SK-N-SH treated with all-trans-retinoic acid at 6 μM for 48 hours (cell line): ENCODE measurements around the gene DMD.
A peak's percentile ranks its signal among the peaks of the same experiment; 100 is the strongest.

Experiments used
- ATAC-seq: fragments of 200-7000 bp; cut with Tn5 transposase; 3 replicates; pipeline ENCODE4 v1.9.1; 2020; ENCODE audit warnings: mild to moderate bottlenecking, moderate library complexity
- GLIS3 ChIP-seq: fragments of 250-450 bp; sonication (Bioruptor Pico); IDR thresholded peaks from 2 replicates; pipeline ENCODE4 v1.5.0; 2020; ENCODE audit warnings: mild to moderate bottlenecking, moderate library complexity
- ISL1 ChIP-seq: fragments of 250-450 bp; sonication (Bioruptor Pico); IDR thresholded peaks from 2 replicates; pipeline ENCODE4 v2.1.2; 2022; ENCODE audit warnings: mild to moderate bottlenecking, moderate library complexity
- OSR1 ChIP-seq: fragments of 250-450 bp; sonication (Bioruptor Pico); IDR thresholded peaks from 2 replicates; pipeline ENCODE4 v1.8.0; 2022; ENCODE audit warnings: moderate library complexity, mild to moderate bottlenecking, inconsistent platforms
- PPARA ChIP-seq: fragments of 250-450 bp; sonication (Bioruptor Pico); IDR thresholded peaks from 2 replicates; pipeline ENCODE4 v1.5.0; 2020; ENCODE audit warnings: mild to moderate bottlenecking, borderline replicate concordance
- RARB ChIP-seq: fragments of 250-450 bp; sonication (Bioruptor Pico); IDR thresholded peaks from 2 replicates; pipeline ENCODE4 v1.8.0; 2021; ENCODE audit warnings: mild to moderate bottlenecking, moderate library complexity
- SNAI2 ChIP-seq: fragments of 250-450 bp; sonication (Bioruptor Pico); IDR thresholded peaks from 2 replicates; pipeline ENCODE4 v1.5.0; 2020; ENCODE audit warnings: mild to moderate bottlenecking, moderate library complexity
- TCF4 ChIP-seq: fragments of 250-450 bp; sonication (Bioruptor Pico); IDR thresholded peaks from 2 replicates; pipeline ENCODE4 v1.8.0; 2021; ENCODE audit warnings: mild to moderate bottlenecking, moderate library complexity, borderline replicate concordance
- TSHZ2 ChIP-seq: fragments of 250-450 bp; sonication (Bioruptor Pico); IDR thresholded peaks from 2 replicates; pipeline ENCODE4 v1.5.0; 2020; ENCODE audit warnings: mild to moderate bottlenecking, moderate library complexity
- ZC3H10 ChIP-seq: fragments of 250-450 bp; sonication (Bioruptor Pico); IDR thresholded peaks from 2 replicates; pipeline ENCODE4 v1.5.1; 2021; ENCODE audit warnings: mild to moderate bottlenecking, moderate library complexity
- ZFP3 ChIP-seq: fragments of 250-450 bp; sonication (Bioruptor Pico); IDR thresholded peaks from 2 replicates; pipeline ENCODE4 v1.5.0; 2020; ENCODE audit warnings: mild to moderate bottlenecking, moderate library complexity
- ZFP30 ChIP-seq: fragments of 450-650 bp; formaldehyde crosslinking; IDR thresholded peaks from 2 replicates; pipeline ENCODE4 v1.5.0; 2022; ENCODE audit warnings: mild to moderate bottlenecking, moderate library complexity
- ZNF70 ChIP-seq: fragments of 450-650 bp; formaldehyde crosslinking; IDR thresholded peaks from 2 replicates; pipeline ENCODE4 v1.5.0; 2020; ENCODE audit warnings: mild to moderate bottlenecking, moderate library complexity
- ZNF8 ChIP-seq: fragments of 450-650 bp; formaldehyde crosslinking; IDR thresholded peaks from 2 replicates; pipeline ENCODE4 v1.5.0; 2020; ENCODE audit warnings: mild to moderate bottlenecking, moderate library complexity
- TF ChIP-seq, protein P1 (sequence below): fragments of 250-450 bp; sonication (Bioruptor Pico); IDR thresholded peaks from 2 replicates; pipeline ENCODE4 v1.5.1; 2021; ENCODE audit warnings: mild to moderate bottlenecking, moderate library complexity
- TF ChIP-seq, protein P2 (sequence below): fragments of 250-450 bp; sonication (Bioruptor Pico); IDR thresholded peaks from 2 replicates; pipeline ENCODE4 v1.8.0; 2021; ENCODE audit warnings: low read depth, mild to moderate bottlenecking, moderate library complexity, borderline replicate concordance

The DMD gene

DNA sequence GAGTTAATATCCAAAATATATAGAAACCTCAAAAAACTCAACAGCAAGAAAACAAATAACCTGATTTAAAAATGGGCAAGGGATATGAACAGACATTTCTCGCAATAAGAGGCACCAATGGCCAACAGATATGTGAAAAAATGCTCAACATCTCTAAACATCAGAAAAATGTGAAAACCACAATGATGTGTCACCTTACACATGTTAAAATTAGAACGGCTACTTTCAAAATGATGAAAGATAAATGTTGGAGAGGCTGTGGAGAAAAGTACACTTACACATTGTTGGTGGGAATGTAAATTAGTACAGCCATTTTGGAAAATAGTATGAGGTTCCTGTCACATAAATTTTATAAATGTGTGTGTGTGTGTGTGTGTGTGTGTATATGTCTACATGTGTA lies 731.3 kb downstream of the DMD start:
- TF ChIP-seq, protein P1, sequence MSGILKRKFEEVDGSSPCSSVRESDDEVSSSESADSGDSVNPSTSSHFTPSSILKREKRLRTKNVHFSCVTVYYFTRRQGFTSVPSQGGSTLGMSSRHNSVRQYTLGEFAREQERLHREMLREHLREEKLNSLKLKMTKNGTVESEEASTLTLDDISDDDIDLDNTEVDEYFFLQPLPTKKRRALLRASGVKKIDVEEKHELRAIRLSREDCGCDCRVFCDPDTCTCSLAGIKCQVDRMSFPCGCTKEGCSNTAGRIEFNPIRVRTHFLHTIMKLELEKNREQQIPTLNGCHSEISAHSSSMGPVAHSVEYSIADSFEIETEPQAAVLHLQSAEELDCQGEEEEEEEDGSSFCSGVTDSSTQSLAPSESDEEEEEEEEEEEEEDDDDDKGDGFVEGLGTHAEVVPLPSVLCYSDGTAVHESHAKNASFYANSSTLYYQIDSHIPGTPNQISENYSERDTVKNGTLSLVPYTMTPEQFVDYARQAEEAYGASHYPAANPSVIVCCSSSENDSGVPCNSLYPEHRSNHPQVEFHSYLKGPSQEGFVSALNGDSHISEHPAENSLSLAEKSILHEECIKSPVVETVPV, result no peak
- ATAC-seq, result no peak

GRCh38 chrX:32472364-32472763 lies 739.0 kb downstream of the DMD start:
- ATAC-seq, result no peak
- TF ChIP-seq ZFP30 (CRISPR knock-in tag), result no peak
- peak; percentile 89; the same call in 1 of the 2 replicates for TF ChIP-seq TCF4 (CRISPR knock-in tag)
- TF ChIP-seq, all 23 proteins: peak for 1

GRCh38 chrX:32455704-32456103 lies 755.6 kb downstream of the DMD start:
- TF ChIP-seq RARB (CRISPR knock-in tag), result no peak
- TF ChIP-seq, all 23 proteins: peak for 0
- no peak for ATAC-seq

DNA sequence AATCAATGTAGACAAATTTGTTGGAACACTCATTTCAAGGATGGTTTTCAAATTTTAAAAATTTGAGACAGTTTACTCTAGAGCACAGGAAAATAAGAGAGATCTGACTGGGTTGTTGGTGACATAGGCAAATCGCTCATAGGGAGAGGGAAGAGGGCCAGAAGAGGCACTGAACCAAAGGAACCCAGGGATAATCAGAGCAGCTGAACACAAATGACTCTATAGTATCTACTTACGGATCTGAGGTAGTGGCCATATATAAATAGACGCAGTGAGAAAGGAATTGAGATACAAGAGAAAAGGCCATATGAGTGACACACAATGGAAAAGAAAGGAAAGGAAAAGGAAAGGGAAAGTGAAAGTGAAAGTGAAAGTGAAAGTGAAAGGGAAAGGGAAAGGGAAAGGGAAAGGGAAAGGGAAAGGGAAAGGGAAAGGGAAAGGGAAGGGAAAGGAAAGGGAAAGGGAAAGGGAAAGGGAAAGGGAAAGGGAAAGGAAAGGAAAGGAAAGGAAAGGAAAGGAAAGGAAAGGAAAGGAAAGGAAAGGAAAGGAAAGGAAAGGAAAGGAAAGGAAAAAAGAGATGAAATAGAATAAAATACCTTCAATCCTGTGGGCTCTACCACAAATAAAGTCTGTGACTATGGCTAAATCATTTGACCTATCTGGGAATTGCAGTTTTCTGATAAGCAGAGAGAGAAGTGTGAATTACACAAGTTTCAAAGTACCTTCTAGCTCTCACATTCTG lies 759.2 kb downstream of the DMD start:
- no peak for TF ChIP-seq ZNF8 (CRISPR knock-in tag)
- TF ChIP-seq TSHZ2, result no peak
- no peak for TF ChIP-seq SNAI2
- TF ChIP-seq GLIS3 (CRISPR knock-in tag), result no peak
- TF ChIP-seq, protein P2, sequence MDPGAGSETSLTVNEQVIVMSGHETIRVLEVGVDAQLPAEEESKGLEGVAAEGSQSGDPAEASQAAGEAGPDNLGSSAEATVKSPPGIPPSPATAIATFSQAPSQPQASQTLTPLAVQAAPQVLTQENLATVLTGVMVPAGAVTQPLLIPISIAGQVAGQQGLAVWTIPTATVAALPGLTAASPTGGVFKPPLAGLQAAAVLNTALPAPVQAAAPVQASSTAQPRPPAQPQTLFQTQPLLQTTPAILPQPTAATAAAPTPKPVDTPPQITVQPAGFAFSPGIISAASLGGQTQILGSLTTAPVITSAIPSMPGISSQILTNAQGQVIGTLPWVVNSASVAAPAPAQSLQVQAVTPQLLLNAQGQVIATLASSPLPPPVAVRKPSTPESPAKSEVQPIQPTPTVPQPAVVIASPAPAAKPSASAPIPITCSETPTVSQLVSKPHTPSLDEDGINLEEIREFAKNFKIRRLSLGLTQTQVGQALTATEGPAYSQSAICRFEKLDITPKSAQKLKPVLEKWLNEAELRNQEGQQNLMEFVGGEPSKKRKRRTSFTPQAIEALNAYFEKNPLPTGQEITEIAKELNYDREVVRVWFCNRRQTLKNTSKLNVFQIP (CRISPR knock-in tag), result no peak
- TF ChIP-seq PPARA (CRISPR knock-in tag), result no peak
- no peak for TF ChIP-seq RARB (CRISPR knock-in tag)
- TF ChIP-seq, protein P1, result no peak
- TF ChIP-seq ZFP30 (CRISPR knock-in tag), result no peak
- no peak for TF ChIP-seq ZFP3 (CRISPR knock-in tag)
- ATAC-seq, result no peak

GRCh38 chrX:32448945-32449344 lies 762.4 kb downstream of the DMD start:
- TF ChIP-seq, protein P2 (CRISPR knock-in tag), result no peak
- TF ChIP-seq PPARA (CRISPR knock-in tag), result no peak
- no peak for TF ChIP-seq ISL1 (CRISPR knock-in tag)
- TF ChIP-seq TSHZ2, result no peak
- no peak for TF ChIP-seq OSR1
- TF ChIP-seq ZC3H10 (CRISPR knock-in tag), result no peak
- TF ChIP-seq RARB (CRISPR knock-in tag), result no peak
- no peak for TF ChIP-seq TCF4 (CRISPR knock-in tag)
- TF ChIP-seq ZNF70, result no peak

More at GRCh38 chrX:32448945-32449344, 762.4 kb downstream of the DMD start:
- no peak for ATAC-seq
